Measurements from ENCODE around the gene ICAM4. TPM values are rescaled to one million over a fixed set of nuclear protein-coding genes. Genes with fewer than 3 reads are reported as not detected.
A peak's percentile ranks its signal among the peaks of the same experiment; 100 is the strongest.

The ICAM4 gene
- total and polyA plus RNA-seq, 9 of the 15 experiments (the other 6 are each of a cell fraction or from before 2014, with no cell fraction given), result 14.1 to 86.1 (median 29.6) TPM

GRCh38 chr19:10315335-10316214 is 28.8 kb downstream of the ICAM4 start, which contains the start of gene FDX2 (continued):
- no peak for TF ChIP-seq ZNF699 (CRISPR knock-in tag; IDR thresholded peaks at IDR 0.05; ENCODE audit: insufficient replicate concordance)
- TF ChIP-seq SUPT5H (IDR thresholded peaks at IDR 0.05), result peak; percentile 82
- TF ChIP-seq ESRRA (IDR thresholded peaks at IDR 0.05; ENCODE audit: borderline replicate concordance, low read depth), result no peak
- TF ChIP-seq ZNF639 (CRISPR knock-in tag; conservative IDR thresholded peaks at IDR 0.05 in 1 of 2, IDR thresholded peaks at IDR 0.05 in 1 of 2), result no peak
- TF ChIP-seq ZBTB9 (CRISPR knock-in tag; IDR thresholded peaks at IDR 0.05), result no peak
- TF ChIP-seq KLF16 (IDR thresholded peaks at IDR 0.05), result no peak
- TF ChIP-seq PHF21A (IDR thresholded peaks at IDR 0.05; ENCODE audit: borderline replicate concordance, low read depth), result no peak
- TF ChIP-seq TAF15 (IDR thresholded peaks at IDR 0.05; ENCODE audit: low read depth, low read length), result no peak
- no peak for TF ChIP-seq XRCC4 (IDR thresholded peaks at IDR 0.05; ENCODE audit: extremely low read depth, insufficient read depth, insufficient read length)
- peak; percentile 87 for TF ChIP-seq POLR2A (conservative IDR thresholded peaks at IDR 0.05)
- TF ChIP-seq, protein P1, sequence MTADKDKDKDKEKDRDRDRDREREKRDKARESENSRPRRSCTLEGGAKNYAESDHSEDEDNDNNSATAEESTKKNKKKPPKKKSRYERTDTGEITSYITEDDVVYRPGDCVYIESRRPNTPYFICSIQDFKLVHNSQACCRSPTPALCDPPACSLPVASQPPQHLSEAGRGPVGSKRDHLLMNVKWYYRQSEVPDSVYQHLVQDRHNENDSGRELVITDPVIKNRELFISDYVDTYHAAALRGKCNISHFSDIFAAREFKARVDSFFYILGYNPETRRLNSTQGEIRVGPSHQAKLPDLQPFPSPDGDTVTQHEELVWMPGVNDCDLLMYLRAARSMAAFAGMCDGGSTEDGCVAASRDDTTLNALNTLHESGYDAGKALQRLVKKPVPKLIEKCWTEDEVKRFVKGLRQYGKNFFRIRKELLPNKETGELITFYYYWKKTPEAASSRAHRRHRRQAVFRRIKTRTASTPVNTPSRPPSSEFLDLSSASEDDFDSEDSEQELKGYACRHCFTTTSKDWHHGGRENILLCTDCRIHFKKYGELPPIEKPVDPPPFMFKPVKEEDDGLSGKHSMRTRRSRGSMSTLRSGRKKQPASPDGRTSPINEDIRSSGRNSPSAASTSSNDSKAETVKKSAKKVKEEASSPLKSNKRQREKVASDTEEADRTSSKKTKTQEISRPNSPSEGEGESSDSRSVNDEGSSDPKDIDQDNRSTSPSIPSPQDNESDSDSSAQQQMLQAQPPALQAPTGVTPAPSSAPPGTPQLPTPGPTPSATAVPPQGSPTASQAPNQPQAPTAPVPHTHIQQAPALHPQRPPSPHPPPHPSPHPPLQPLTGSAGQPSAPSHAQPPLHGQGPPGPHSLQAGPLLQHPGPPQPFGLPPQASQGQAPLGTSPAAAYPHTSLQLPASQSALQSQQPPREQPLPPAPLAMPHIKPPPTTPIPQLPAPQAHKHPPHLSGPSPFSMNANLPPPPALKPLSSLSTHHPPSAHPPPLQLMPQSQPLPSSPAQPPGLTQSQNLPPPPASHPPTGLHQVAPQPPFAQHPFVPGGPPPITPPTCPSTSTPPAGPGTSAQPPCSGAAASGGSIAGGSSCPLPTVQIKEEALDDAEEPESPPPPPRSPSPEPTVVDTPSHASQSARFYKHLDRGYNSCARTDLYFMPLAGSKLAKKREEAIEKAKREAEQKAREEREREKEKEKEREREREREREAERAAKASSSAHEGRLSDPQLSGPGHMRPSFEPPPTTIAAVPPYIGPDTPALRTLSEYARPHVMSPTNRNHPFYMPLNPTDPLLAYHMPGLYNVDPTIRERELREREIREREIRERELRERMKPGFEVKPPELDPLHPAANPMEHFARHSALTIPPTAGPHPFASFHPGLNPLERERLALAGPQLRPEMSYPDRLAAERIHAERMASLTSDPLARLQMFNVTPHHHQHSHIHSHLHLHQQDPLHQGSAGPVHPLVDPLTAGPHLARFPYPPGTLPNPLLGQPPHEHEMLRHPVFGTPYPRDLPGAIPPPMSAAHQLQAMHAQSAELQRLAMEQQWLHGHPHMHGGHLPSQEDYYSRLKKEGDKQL (CRISPR knock-in tag; IDR thresholded peaks at IDR 0.05; ENCODE audit: borderline replicate concordance), result no peak
- TF ChIP-seq ARID1B (IDR thresholded peaks at IDR 0.05), result no peak
- TF ChIP-seq HOXB6 (CRISPR knock-in tag; IDR thresholded peaks at IDR 0.05; ENCODE audit: borderline replicate concordance), result no peak
- TF ChIP-seq, protein P2, sequence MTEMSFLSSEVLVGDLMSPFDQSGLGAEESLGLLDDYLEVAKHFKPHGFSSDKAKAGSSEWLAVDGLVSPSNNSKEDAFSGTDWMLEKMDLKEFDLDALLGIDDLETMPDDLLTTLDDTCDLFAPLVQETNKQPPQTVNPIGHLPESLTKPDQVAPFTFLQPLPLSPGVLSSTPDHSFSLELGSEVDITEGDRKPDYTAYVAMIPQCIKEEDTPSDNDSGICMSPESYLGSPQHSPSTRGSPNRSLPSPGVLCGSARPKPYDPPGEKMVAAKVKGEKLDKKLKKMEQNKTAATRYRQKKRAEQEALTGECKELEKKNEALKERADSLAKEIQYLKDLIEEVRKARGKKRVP (CRISPR knock-in tag; IDR thresholded peaks at IDR 0.05), result no peak
- no peak for TF ChIP-seq RBM17 (IDR thresholded peaks at IDR 0.05; ENCODE audit: borderline replicate concordance, low read depth, low read length)
- no peak for TF ChIP-seq CC2D1A (IDR thresholded peaks at IDR 0.05)
- no peak for TF ChIP-seq HMGN3 (IDR thresholded peaks at IDR 0.05; ENCODE audit: borderline replicate concordance, extremely low read depth, insufficient read length, low read depth, low read length)
- TF ChIP-seq RNF2 (IDR thresholded peaks at IDR 0.05), result no peak
- no peak for TF ChIP-seq PRMT5 (CRISPR knock-in tag; IDR thresholded peaks at IDR 0.05)
